ENCODE results near the gene ASAP2.
A peak's percentile ranks its signal among the peaks of the same experiment; 100 is the strongest.

The ASAP2 gene

GRCh38 chr2:9203876-9204275 is 2.7 kb upstream of the ASAP2 start:
- TF ChIP-seq, protein P1, sequence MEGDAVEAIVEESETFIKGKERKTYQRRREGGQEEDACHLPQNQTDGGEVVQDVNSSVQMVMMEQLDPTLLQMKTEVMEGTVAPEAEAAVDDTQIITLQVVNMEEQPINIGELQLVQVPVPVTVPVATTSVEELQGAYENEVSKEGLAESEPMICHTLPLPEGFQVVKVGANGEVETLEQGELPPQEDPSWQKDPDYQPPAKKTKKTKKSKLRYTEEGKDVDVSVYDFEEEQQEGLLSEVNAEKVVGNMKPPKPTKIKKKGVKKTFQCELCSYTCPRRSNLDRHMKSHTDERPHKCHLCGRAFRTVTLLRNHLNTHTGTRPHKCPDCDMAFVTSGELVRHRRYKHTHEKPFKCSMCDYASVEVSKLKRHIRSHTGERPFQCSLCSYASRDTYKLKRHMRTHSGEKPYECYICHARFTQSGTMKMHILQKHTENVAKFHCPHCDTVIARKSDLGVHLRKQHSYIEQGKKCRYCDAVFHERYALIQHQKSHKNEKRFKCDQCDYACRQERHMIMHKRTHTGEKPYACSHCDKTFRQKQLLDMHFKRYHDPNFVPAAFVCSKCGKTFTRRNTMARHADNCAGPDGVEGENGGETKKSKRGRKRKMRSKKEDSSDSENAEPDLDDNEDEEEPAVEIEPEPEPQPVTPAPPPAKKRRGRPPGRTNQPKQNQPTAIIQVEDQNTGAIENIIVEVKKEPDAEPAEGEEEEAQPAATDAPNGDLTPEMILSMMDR (IDR thresholded peaks at IDR 0.05; ENCODE audit: control insufficient read depth, insufficient read depth, low read depth, low read length, missing control alignments), result no peak
- H3K4me3 ChIP-seq (ENCODE audit: control insufficient read depth, low read depth, low read length), result no peak overlapping the region
- DNase-seq (ENCODE audit: low read depth), result no peak

DNA sequence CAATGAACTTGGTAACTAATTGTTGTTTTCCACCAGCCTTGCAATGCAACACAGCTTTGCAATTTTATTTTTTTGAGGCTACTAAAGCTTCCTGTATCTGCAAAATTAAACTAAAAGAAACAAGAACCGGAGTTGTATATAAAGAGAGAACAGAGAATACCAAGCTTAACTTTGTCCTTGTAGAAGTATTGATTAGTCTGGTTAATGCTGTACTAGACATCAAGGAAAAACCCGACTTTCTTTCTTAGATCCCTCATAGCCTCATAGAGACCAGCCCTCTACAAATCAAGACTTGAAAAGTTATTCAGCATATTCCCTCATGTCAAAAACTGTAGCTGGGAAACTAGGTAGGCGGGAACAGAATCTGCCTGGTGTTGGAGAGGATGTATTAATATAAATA is 1.7 kb upstream of the ASAP2 start:
- TF ChIP-seq, protein P1 (IDR thresholded peaks at IDR 0.05; ENCODE audit: control insufficient read depth, insufficient read depth, low read depth, low read length, missing control alignments), result no peak
- DNase-seq (ENCODE audit: low read depth), result no peak
- H3K4me3 ChIP-seq (ENCODE audit: control insufficient read depth, low read depth, low read length), result no peak overlapping the region

GRCh38 chr2:9205486-9205885 is 1.1 kb upstream of the ASAP2 start:
- no peak for DNase-seq (ENCODE audit: low read depth)
- TF ChIP-seq, protein P1 (IDR thresholded peaks at IDR 0.05; ENCODE audit: control insufficient read depth, insufficient read depth, low read depth, low read length, missing control alignments), result no peak
- H3K4me3 ChIP-seq (ENCODE audit: control insufficient read depth, low read depth, low read length), result peak overlapping the region; percentile 43

GRCh38 chr2:9206991-9207640 is 504 bp downstream of the ASAP2 start:
- peak overlapping the region; percentile 94 for H3K4me3 ChIP-seq (ENCODE audit: control insufficient read depth, low read depth, low read length)
- TF ChIP-seq, protein P1 (IDR thresholded peaks at IDR 0.05; ENCODE audit: control insufficient read depth, insufficient read depth, low read depth, low read length, missing control alignments), result no peak
- no peak for DNase-seq (ENCODE audit: low read depth)

GRCh38 chr2:9207641-9208311 is 1.2 kb downstream of the ASAP2 start:
- TF ChIP-seq, protein P1 (IDR thresholded peaks at IDR 0.05; ENCODE audit: control insufficient read depth, insufficient read depth, low read depth, low read length, missing control alignments), result no peak
- no peak for DNase-seq (ENCODE audit: low read depth)
- H3K4me3 ChIP-seq (ENCODE audit: control insufficient read depth, low read depth, low read length), result peak overlapping the region; percentile 94

DNA sequence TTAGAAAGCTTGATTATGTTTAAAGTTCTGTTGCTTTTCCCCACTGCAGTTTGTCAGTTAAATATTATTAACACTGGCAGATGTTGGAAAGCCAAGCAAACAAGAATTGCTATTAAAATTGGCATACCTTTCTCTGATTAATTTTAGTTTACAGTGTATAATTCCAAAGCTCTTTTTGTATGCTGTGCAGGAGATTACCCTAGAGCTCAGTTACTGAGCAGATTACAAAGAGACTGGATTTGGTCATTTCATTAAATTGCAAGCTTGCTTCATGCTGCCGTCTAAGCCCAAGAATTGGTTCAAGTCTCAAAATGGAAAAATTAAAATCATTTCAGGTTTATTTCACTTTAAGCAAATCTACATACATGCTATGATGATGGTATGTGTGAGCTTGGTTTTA is 2.3 kb downstream of the ASAP2 start:
- no peak for DNase-seq (ENCODE audit: low read depth)
- no peak overlapping the region; the same call in 1 of the 2 replicates for H3K4me3 ChIP-seq (ENCODE audit: control insufficient read depth, low read depth, low read length)
- TF ChIP-seq, protein P1 (IDR thresholded peaks at IDR 0.05; ENCODE audit: control insufficient read depth, insufficient read depth, low read depth, low read length, missing control alignments), result no peak
